Ovary (tissue), 3 donors: ENCODE measurements around the gene SETD2.

Source experiments
- EP300 ChIP-seq: sonication (generic); formaldehyde crosslinking; IDR thresholded peaks from one replicate; pipeline ENCODE4 v1.6.1; 2017; ENCODE audit warnings: antibody characterized with exemption
- POLR2A ChIP-seq: fragments of 450-650 bp; IDR thresholded peaks from one replicate; pipeline ENCODE4 v1.6.1; 2017; ENCODE audit warnings: antibody characterized with exemption, mild to moderate bottlenecking, moderate library complexity
- TF ChIP-seq, protein P1 (sequence below), 3 donors: fragments of 450-650 bp in 2 of 3; fragments of 200-600 bp in 1 of 3; IDR thresholded peaks; one replicate each; pipeline versions ENCODE4 v1.5.1 to v1.8.0; 2016 to 2022; ENCODE audit warnings: antibody characterized with exemption in 3 of 3, mild to moderate bottlenecking in 1 of 3
- donor health status: DM: no; HTN: no; CAD: no.

DNA sequence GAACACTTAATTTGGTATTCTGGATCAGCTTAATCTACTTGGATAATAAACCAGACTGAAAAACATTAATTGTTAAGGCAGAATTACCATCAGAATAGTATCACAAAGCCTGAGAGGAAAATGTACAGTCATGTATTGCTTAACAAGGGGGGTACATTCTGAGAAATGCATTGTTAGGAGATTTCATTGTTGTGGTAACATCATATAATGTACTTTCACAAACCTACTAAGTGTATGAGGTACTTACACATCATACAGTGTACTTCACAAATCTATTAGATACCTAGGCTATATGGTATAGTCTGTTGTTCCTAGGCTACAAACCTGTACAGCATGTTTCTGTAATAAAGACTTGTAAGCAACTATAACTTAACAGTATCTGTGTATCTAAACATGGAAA is 116.2 kb downstream of the SETD2 start:
- TF ChIP-seq EP300 (no peak), POLR2A (no peak)
- TF ChIP-seq, protein P1, sequence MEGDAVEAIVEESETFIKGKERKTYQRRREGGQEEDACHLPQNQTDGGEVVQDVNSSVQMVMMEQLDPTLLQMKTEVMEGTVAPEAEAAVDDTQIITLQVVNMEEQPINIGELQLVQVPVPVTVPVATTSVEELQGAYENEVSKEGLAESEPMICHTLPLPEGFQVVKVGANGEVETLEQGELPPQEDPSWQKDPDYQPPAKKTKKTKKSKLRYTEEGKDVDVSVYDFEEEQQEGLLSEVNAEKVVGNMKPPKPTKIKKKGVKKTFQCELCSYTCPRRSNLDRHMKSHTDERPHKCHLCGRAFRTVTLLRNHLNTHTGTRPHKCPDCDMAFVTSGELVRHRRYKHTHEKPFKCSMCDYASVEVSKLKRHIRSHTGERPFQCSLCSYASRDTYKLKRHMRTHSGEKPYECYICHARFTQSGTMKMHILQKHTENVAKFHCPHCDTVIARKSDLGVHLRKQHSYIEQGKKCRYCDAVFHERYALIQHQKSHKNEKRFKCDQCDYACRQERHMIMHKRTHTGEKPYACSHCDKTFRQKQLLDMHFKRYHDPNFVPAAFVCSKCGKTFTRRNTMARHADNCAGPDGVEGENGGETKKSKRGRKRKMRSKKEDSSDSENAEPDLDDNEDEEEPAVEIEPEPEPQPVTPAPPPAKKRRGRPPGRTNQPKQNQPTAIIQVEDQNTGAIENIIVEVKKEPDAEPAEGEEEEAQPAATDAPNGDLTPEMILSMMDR (IDR thresholded peaks at IDR 0.05), result no peak
